GM12872 (cell line): ENCODE measurements around the gene SEC63.

Experiments
- CTCF ChIP-seq: IDR thresholded peaks from 3 replicates; pipeline ENCODE4 v1.5.1; 2011; ENCODE audit warnings: low read depth, mild to moderate bottlenecking, low read length, moderate library complexity; ENCODE audit not compliant: insufficient read depth

SEC63 gene

GRCh38 chr6:107981695-107982094 is 23.7 kb upstream of the SEC63 start:
- TF ChIP-seq CTCF = no peak

- peak; percentile 14; the same call in 1 of the 3 replicates for TF ChIP-seq CTCF
Observed at GRCh38 chr6:107977283-107977682, 19.3 kb upstream of the SEC63 start.

- no peak for TF ChIP-seq CTCF
Observed at GRCh38 chr6:107976155-107976783, 18.3 kb upstream of the SEC63 start.

DNA sequence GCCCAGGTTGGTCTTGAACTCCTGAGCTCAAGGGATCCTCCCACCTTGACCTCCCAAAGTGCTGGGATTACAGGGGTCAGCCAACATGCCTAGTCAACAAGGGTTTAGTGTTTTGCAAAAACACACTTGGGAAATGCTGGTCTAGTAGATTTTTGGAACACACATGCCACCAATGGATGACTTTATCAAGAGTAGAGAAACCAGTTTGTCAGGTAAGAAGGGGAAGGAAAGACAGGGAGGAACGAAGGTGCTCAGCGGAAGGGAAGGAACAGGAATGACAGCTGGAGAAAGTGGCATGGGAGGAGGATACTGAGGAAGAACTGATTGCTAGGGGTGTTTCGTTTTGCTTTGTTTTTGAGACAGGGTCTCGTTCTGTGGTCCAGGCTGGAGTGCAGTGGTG is 15.6 kb upstream of the SEC63 start:
- no peak for TF ChIP-seq CTCF

DNA sequence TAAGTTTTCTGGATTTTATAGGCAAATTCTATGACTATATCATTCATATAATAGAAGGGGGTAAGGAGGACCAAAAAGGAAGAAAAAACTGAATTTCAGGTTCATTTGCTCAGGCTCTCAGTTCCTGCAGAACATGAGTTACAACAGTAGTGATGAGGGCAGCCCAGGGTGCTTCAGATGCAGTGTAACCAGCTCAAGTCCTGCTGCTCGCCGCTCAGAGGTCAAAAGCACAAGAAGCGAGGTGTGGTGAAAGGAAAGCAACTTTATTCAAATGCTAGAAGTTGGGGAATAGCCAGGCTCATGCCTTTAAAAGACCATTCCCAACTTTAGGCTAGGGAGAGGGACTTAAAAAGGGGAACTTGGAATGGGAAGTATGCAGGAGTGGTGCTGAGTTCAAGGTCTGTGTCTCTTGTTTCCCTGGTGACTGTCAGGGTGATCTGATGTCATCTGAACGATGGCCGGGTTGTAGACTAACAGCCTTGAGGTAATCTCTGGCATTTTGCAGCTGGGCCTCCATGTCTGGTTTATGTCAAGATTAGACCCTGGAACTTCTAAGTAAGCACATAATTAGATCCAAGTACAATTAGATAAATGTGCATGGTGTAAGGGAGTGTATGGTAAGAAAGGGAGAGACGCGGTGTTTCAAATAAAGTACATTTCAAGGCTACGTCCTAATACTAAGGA is 14.5 kb upstream of the SEC63 start:
- no peak for TF ChIP-seq CTCF

DNA sequence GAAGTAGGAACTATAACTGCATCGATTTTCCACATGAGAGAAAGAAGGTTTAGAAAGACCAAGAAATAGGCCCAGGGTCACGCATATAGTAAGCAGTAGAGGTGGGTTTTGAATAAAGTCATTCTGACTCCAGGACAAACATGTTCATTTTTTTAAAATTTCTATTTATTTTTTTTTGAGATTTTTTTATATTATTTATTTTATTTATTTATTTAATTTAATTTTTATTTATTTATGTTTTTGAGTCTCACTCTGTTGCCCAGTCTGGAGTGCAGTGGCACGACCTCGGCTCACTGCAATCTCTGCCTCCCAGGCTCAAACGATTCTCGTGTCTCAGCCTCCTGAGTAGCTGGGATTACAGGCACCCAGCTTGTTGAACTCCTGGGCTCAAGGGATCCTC is 13.2 kb upstream of the SEC63 start:
- no peak for TF ChIP-seq CTCF

GRCh38 chr6:107970255-107970654 is 12.2 kb upstream of the SEC63 start:
- no peak for TF ChIP-seq CTCF
